HG03280 (cell line): ENCODE measurements around the gene HILPDA.
"Not testable (repeated sequence)": the region's sequence is repeated elsewhere in the genome, so short reads cannot be mapped to it uniquely, and the experiment has no call there.

Experiments
- ATAC-seq: cut with Tn5 transposase; IDR thresholded peaks from one replicate; pipeline ENCODE4 v1.9.1; 2021; ENCODE audit warnings: mild to moderate bottlenecking, moderate library complexity; ENCODE audit not compliant: unreplicated experiment

Gene HILPDA

GRCh38 chr7:128431221-128431620 is 24.5 kb upstream of the HILPDA start:
- no peak for ATAC-seq

- no peak for ATAC-seq
These were observed 23.9 kb upstream of the HILPDA start for GRCh38 chr7:128431754-128432153.

DNA sequence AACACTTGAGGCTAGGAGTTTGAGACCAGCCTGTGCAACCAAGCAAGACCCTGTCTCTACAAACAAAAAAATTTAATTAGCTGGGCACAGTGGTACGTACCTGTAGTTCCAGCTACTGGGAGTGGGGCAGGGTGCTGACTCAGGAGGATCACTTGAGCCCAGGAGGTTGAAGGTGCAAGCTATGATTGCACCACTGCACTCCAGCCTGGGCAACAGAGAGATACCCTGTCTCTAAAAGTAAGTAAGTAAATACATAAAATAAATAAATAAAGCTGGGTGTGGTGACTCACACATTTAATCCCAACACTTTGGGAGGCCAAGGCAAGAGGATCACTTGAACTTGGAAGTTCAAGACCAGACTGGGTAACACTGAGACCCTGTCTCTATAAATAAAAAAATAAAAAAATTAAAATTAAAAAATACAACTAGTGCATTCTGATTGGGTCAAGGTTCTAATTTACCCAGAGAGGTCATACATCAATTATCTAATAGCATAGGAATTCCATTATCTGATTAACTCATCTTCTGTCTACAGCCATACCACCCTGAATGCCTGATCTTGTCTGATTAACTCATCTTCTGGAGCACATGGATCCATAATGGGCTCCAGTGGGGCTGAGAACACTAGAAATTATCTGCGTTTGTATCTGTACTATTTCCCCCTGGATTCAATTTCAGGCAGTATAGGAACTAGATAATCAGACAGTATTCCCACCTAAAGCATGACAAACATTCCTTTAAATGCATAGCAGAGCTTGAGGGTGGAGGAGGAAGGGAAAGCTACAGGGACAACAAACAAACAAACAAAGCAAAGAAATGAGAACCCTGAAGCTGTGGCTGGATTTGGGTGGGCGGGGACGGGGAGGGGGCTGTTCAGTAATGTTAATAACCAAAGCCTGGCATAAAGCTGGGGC is 21.0 kb upstream of the HILPDA start:
- ATAC-seq = no peak

DNA sequence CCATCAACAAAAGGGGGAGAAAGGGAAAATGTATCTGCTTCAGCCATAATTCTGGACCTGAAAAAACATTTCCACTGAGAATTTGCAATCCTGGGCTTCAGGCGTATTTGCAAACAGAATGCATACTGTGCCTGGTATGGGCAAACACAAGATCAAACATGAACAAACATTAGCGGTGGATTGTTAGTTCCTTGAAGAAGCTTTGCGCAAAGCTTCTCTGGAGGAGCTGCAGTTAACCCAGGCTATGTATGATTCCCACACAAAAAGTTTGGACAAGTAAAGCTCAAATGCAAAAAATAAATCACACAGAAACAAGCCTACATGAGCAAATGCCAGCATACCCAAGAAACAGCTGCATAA is 20.4 kb upstream of the HILPDA start:
- no peak for ATAC-seq

DNA sequence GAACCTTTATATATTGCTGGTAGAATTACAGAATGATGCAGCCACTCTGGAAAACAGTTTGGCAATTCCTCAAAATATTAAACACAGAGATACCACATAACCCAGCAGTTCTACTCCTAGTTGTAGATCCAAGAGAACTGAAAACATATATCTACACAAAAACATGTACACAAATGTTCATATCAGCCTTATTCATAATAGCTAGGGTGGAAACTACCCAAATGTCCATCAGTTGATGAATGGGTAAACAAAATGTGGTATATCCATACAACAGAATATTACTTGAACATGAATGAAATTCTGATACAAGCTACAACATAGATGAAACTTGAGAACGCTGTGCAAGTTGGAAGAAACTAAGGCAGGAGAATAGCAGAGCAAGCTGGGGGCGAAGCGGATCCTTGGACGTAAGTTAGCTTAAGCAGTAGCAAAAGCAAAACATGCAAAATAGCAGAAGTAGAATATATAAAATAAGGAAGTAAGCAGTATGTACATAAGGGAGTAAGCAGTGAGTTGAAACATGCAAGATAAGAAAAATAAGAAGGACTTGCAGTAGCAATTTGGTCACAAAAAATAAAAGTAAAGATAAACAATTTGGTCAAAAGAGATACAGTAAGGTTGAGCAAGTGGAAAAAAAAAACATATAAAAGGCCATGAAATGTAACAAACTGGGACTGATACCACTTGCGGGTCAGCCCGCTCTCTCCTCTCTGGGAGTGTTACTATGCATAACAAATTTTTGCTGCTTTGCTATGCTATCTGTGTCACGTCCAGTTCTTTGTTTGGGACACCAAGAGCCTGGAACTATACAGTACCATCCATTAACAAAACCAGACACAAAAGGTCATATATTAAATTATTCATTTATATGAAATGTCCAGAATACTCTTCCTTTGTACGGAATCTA is 18.0 kb upstream of the HILPDA start:
- no peak for ATAC-seq

- no peak for ATAC-seq
These were observed 13.3 kb upstream of the HILPDA start for GRCh38 chr7:128442356-128442755.

GRCh38 chr7:128443831-128444600 is 11.7 kb upstream of the HILPDA start:
- no peak for ATAC-seq

DNA sequence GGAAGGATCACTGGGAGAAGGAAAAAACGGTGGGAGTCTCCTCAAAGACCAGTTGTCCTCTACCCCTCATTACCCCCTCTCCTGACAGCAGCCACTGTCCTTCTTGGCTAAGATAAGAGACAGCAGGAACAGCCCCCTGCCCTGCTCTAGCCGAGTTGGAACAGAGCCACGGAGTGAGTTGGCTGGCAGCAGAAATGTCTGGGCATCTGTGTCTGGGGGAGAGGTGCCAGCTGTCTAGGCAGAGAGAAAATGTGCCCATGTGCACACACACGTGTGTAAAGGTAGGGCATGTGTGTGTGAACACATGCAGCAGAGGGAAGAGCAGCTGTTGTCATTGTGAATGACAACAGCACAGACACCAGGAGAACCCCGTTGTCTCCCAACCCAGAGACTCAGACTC is 9.4 kb upstream of the HILPDA start:
- no peak for ATAC-seq

DNA sequence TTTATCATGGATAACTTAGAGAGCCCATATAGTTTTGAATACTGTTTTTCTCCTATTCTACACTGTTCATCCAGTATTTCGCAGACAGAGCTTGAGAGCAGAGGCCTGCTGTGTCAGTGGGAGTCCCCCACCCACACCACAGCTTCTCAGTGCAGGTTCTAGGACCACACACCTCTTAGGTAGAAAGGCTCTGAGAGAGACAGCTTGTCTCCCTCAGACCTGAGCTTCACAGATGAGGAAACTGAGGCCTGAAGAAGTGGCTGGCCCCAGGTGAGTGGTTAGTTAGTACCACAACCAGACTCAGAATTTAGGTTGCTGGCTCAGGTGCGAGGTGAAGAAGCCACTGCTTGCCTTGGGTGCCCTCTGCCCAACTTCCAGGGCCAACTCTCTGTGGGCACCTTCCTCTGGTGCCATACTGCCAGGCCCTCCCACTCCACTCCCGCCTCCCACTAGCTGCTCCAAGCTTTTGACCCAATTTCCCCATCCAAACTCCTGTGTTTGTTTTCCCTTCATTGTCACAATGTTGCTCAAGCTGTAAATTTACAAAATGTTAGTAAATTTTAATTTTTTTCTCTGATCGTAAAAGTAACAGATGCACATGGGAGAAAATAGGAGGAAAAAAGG is 7.6 kb upstream of the HILPDA start:
- no peak for ATAC-seq

DNA sequence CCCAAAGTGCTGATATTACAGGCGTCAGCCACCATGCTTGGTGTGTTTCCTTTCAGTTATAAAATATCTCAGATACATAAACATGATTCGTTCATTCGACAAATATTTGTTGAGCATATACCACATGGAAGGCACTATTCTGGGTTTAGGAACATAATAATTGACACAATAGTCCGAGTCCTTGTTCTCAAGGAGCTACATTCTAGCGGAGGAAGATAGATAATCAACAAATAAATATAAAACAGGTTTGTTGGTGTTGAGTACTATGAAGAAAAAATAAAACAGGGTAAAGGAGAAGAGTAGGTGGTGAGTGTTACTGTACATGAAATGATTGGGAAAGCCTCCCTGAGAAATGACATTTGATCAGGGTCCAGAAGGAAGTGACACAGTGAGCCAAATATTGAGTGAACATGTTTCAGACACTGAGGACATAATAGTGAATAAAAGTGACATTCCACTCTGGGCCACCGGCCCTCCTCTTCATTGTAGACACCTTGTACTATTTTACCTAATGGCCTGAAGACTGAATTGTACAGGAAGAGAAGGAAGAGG is 6.9 kb upstream of the HILPDA start:
- no peak for ATAC-seq

DNA sequence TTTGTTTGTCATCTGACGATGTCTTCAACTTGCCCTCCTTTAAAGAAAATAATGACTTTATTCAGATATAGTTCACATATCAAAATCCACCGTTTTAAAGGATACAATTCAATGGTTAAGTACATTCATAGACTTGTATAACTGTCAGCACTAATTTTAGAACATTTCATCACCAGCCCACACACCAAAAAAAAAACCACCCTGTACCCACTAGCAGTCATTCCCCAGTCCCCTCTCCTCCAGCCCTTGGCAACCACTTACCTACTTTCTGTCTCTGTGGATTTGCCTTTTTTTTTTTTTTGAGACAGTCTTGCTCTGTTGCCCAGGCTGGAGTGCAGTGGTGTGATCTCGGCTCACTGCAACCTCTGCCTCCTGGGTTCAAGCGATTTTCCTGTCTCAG is 5.3 kb upstream of the HILPDA start:
- no peak for ATAC-seq

DNA sequence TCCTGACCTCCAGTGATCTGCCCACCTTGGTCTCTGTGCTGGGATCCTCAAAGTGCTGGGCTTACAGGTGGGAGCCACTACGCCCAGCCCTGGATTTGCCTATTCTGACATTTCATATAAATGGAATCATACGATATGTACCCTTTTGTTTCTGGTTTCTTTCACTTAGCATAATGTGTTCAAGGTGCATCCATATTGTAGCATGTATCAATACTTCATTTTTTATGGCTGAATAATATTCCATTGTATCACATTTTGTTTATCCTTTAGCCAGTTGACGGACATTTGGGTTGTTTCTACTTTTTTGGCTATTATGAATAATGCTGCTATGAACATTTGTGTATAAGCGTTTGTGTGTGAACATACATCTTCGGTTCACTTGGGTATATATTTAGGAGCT is 4.8 kb upstream of the HILPDA start:
- ATAC-seq = no peak

- ATAC-seq = no peak
These were observed 3.1 kb upstream of the HILPDA start for GRCh38 chr7:128452552-128452951.

DNA sequence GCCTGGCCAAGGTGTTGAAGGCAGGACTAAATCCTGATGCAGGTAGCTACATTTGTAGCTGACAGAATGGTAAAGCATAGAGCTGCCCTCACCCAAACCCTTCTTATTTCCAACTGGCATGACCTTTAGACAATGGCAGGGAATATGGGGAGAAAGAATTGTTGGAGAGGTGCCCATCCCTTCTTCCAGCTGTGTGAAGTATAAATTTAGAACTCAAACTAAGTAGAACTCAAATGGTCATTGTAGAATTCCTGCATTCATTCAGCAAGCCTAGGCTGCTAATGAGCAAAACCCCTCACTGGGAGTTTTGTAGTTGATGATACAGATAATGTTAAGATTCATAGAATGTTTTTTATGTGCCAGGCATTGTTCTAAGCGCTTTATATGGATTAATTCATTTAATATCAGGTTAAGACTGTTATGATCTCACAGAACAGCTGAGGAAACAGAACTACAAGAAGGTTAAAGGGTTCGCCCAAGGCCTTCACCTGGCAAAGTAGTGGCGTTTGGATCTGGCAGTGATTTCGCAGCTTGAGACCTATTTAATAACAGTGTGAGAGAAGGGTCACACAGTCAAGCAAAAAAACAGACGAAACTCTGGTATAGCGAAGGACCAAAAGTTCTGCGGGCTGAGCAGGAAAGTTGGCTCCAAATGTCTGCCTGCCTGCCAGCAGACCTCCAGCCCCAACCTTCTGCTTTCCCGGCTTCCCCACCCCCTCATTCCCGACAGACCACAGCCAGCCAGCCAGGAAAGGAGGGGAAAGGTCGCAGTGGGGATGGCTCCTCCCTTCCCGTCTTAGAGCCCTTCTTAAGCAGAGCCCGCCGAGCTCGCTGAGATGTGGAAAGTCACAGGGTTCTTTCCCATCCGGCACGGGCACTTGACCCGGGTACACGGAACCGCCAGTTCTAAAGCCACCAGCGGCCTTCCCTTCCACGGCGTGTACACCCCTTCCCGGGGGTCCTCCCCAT is 1.6 kb upstream of the HILPDA start:
- ATAC-seq = no peak

GRCh38 chr7:128454808-128455542 is 703 bp upstream of the HILPDA start:
- ATAC-seq = no peak

- no peak for ATAC-seq
These were observed 612 bp downstream of the HILPDA start for GRCh38 chr7:128456255-128456725.

DNA sequence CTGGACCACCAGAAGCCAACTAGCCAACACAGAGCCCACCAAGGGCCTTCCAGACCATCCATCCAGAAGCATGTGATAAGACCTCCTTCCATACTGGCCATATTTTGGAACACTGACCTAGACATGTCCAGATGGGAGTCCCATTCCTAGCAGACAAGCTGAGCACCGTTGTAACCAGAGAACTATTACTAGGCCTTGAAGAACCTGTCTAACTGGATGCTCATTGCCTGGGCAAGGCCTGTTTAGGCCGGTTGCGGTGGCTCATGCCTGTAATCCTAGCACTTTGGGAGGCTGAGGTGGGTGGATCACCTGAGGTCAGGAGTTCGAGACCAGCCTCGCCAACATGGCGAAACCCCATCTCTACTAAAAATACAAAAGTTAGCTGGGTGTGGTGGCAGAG is 1.7 kb downstream of the HILPDA start:
- ATAC-seq = not testable (repeated sequence)

- peak; percentile 23 for ATAC-seq
These were observed 3.3 kb downstream of the HILPDA start for GRCh38 chr7:128458956-128459355.
